ENCODE results near the gene PRR30. TPM values are rescaled to one million over a fixed set of nuclear protein-coding genes. Genes with fewer than 3 reads are reported as not detected.
A peak's percentile ranks its signal among the peaks of the same experiment; 100 is the strongest.

PRR30 gene
- total RNA-seq, 3 donors from 2014 or later, result not detected

DNA sequence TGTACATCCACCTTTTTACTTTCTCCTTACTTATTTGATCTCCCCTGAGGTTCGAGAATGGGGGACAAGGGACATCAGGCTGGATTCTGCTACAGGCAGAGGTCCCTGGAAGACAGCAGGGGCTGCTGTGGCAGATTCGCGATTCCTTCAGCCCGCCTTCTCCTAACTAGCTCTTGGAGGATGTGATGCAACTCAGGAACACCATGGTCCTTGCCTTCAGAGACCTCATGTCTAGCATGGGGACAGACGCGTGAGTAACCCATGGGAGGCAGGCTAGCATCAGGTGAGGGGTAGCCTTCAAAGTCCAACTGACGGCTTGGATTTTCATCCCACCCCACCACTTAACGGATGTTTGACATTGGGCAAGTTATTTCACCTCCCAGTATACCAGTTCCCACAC lies 8.7 kb upstream of the PRR30 start:
- H3K4me1 Mint-ChIP-seq (ENCODE audit: low read depth), result no peaks in the 10 kb centered on the region
- no peak for DNase-seq
- ATAC-seq, result no peak
- H3K36me3 Mint-ChIP-seq (ENCODE audit: insufficient read depth), result no peaks in the 10 kb centered on the region
- H3K27me3 Mint-ChIP-seq (ENCODE audit: low read depth), result peaks cover 13% of the 10 kb centered on the region
- no peak overlapping the region for H3K4me3 Mint-ChIP-seq
- H3K9me3 Mint-ChIP-seq, result no peaks in the 10 kb centered on the region

DNA sequence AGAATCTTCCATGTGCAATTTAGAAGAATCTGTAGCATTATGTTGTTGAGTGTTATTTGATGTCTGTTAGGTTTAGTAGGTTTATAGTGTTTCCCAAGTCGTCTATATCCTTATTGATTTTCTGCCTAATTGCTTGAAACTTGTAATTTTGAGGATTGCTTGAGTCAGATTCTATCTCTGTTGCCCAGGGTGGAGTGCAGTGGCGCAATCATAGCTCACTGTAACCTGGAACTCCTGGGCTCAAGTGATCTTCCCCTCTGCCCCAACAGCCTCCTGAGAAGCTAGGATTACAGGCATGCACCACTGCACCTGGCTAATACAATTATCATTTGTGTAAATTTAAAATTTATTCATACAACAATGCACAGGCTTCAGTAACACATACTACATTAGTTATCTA lies 6.5 kb upstream of the PRR30 start:
- no peak for ATAC-seq
- no peaks in the 10 kb centered on the region for H3K36me3 Mint-ChIP-seq (ENCODE audit: insufficient read depth)
- H3K4me3 Mint-ChIP-seq, result no peak overlapping the region
- H3K9me3 Mint-ChIP-seq, result no peaks in the 10 kb centered on the region
- peaks cover 13% of the 10 kb centered on the region for H3K27me3 Mint-ChIP-seq (ENCODE audit: low read depth)
- DNase-seq, result no peak
- no peaks in the 10 kb centered on the region for H3K4me1 Mint-ChIP-seq (ENCODE audit: low read depth)

- Mint-ChIP-seq H3K4me1 (ENCODE audit: low read depth) (no peaks in the 10 kb centered on the region), H3K27me3 (ENCODE audit: low read depth) (peaks cover 9% of the 10 kb centered on the region), H3K36me3 (ENCODE audit: insufficient read depth) (no peaks in the 10 kb centered on the region), H3K4me3 (no peak overlapping the region), H3K9me3 (no peaks in the 10 kb centered on the region)
- DNase-seq, result no peak
- no peak for ATAC-seq
These were observed 4.1 kb upstream of the PRR30 start for GRCh38 chr2:27143285-27143684.

- no peaks in the 10 kb centered on the region for H3K9me3 Mint-ChIP-seq
- H3K4me3 Mint-ChIP-seq, result no peak overlapping the region
- peaks cover 11% of the 10 kb centered on the region for H3K4me1 Mint-ChIP-seq (ENCODE audit: low read depth)
- no peaks in the 10 kb centered on the region for H3K27me3 Mint-ChIP-seq (ENCODE audit: low read depth)
- DNase-seq (no peak), ATAC-seq (no peak)
- H3K36me3 Mint-ChIP-seq (ENCODE audit: insufficient read depth), result no peaks in the 10 kb centered on the region
These were observed 1.1 kb downstream of the PRR30 start for GRCh38 chr2:27138111-27138510.

DNA sequence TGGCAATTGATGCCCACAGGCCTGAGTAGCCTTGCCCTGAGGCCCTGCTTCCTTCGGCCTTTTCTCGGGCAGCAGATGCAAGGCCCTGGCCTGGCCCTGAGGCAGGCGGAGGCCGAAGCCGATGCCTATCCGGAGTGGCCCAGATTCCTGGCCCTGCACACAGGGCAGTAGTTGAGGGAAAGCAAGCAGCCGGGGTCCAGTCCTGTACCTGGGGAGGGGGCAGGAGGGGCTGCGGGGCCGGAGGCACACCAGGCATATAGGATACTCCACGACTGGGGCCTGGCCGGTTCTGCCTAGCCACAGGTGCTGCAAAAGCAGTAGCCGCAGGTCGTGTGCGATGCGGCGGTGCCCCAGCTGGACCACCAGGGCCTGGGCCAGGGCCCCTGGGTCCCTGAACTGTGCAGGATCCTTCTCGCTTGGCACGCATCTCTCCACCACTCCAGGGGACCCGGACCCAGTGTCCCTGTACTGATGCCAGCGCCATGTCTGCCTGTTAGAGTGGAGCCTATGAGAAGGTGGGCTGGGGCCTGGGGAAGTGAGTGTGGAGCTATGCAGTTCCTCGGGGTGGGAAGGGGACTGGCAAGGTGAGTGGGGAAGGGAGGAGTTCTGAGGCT lies 1.8 kb downstream of the PRR30 start:
- DNase-seq, result no peak
- no peak overlapping the region for H3K4me3 Mint-ChIP-seq
- no peak for ATAC-seq
- H3K36me3 Mint-ChIP-seq (ENCODE audit: insufficient read depth), result no peaks in the 10 kb centered on the region
- H3K27me3 Mint-ChIP-seq (ENCODE audit: low read depth), result no peaks in the 10 kb centered on the region
- H3K4me1 Mint-ChIP-seq (ENCODE audit: low read depth), result peaks cover 18% of the 10 kb centered on the region
- H3K9me3 Mint-ChIP-seq, result no peaks in the 10 kb centered on the region

GRCh38 chr2:27136751-27137150 lies 2.5 kb downstream of the PRR30 start:
- no peak for DNase-seq
- Mint-ChIP-seq H3K4me3 (no peak overlapping the region), H3K36me3 (ENCODE audit: insufficient read depth) (peaks cover under 1% of the 10 kb centered on the region), H3K27me3 (ENCODE audit: low read depth) (no peaks in the 10 kb centered on the region), H3K4me1 (ENCODE audit: low read depth) (peaks cover 18% of the 10 kb centered on the region), H3K9me3 (no peaks in the 10 kb centered on the region)
- no peak for ATAC-seq

GRCh38 chr2:27135478-27135955 lies 3.7 kb downstream of the PRR30 start:
- H3K27me3 Mint-ChIP-seq (ENCODE audit: low read depth), result no peaks in the 10 kb centered on the region
- DNase-seq, result no peak
- peaks cover 21% of the 10 kb centered on the region for H3K4me1 Mint-ChIP-seq (ENCODE audit: low read depth)
- H3K9me3 Mint-ChIP-seq, result no peaks in the 10 kb centered on the region
- H3K4me3 Mint-ChIP-seq, result peak overlapping the region; percentile 91
- peaks cover 9% of the 10 kb centered on the region for H3K36me3 Mint-ChIP-seq (ENCODE audit: insufficient read depth)
- ATAC-seq, result no peak

DNA sequence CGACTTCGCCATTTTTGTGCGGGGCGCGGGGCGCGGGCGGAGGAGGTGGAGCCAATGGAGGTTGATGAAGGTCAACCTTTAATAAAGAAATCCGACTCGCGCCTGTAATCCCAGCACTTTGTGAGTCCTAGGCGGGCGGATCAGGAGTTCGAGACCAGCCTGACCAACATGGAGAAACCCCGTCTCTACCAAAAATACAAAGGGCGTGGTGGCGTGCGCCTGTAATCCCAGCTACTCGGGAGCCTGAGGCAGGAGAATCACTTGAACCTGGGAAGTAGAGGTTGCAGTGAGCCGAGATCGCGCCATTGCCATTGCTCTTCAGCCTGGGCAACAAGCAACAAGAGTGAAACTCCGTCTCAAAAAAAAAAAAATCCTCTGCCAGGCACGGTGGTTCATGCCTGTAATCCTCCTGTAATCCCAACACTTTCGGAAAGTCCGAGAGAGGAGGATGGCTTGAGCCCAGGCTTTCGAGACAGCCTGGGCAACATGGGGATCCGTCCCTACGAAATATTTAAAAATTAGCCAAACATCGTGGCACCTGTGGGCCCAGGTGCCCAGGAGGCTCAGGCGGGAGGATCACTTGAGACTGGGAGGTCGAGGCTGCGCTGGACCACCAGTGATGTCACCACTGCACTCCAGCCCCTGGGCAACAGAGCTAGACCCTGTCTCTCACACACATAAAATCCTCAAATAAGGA lies 4.3 kb downstream of the PRR30 start:
- H3K4me1 Mint-ChIP-seq (ENCODE audit: low read depth), result peaks cover 21% of the 10 kb centered on the region
- DNase-seq (no peak), ATAC-seq (no peak)
- H3K9me3 Mint-ChIP-seq, result no peaks in the 10 kb centered on the region
- H3K27me3 Mint-ChIP-seq (ENCODE audit: low read depth), result no peaks in the 10 kb centered on the region
- H3K36me3 Mint-ChIP-seq (ENCODE audit: insufficient read depth), result peaks cover 12% of the 10 kb centered on the region
- H3K4me3 Mint-ChIP-seq, result peak overlapping the region; percentile 91

GRCh38 chr2:27133905-27134780 lies 5.1 kb downstream of the PRR30 start, which contains the start of gene PREB:
PREB (minus strand) TSS chr2:27134636; CDS start chr2:27134421, 215 bp downstream.
- ATAC-seq, result peak; percentile 92 to 95
- Mint-ChIP-seq H3K4me3 (peak within 1 kb of the TSS; percentile 91), H3K36me3 (ENCODE audit: insufficient read depth) (peaks cover 15% of the 10 kb centered on the region), H3K9me3 (no peaks in the 10 kb centered on the region), H3K4me1 (ENCODE audit: low read depth) (peaks cover 21% of the 10 kb centered on the region), H3K27me3 (ENCODE audit: low read depth) (no peaks in the 10 kb centered on the region)
- DNase-seq, result peak; percentile 99

GRCh38 chr2:27133195-27133875 lies 5.9 kb downstream of the PRR30 start:
- DNase-seq (no peak), ATAC-seq (peak; percentile 20 to 32)
- Mint-ChIP-seq H3K4me3 (peak overlapping the region; percentile 91), H3K9me3 (no peaks in the 10 kb centered on the region), H3K36me3 (ENCODE audit: insufficient read depth) (peaks cover 15% of the 10 kb centered on the region), H3K4me1 (ENCODE audit: low read depth) (peaks cover 21% of the 10 kb centered on the region), H3K27me3 (ENCODE audit: low read depth) (no peaks in the 10 kb centered on the region)

GRCh38 chr2:27131429-27131828 lies 7.8 kb downstream of the PRR30 start:
- no peaks in the 10 kb centered on the region for H3K9me3 Mint-ChIP-seq
- peaks cover 15% of the 10 kb centered on the region for H3K36me3 Mint-ChIP-seq (ENCODE audit: insufficient read depth)
- DNase-seq (no peak), ATAC-seq (no peak)
- H3K4me1 Mint-ChIP-seq (ENCODE audit: low read depth), result peaks cover 21% of the 10 kb centered on the region
- H3K27me3 Mint-ChIP-seq (ENCODE audit: low read depth), result no peaks in the 10 kb centered on the region
- H3K4me3 Mint-ChIP-seq, result peak overlapping the region; percentile 42

- DNase-seq (no peak), ATAC-seq (no peak)
- Mint-ChIP-seq H3K4me3 (no peak overlapping the region), H3K36me3 (ENCODE audit: insufficient read depth) (peaks cover 15% of the 10 kb centered on the region), H3K9me3 (no peaks in the 10 kb centered on the region), H3K27me3 (ENCODE audit: low read depth) (no peaks in the 10 kb centered on the region), H3K4me1 (ENCODE audit: low read depth) (peaks cover 21% of the 10 kb centered on the region)
These were observed 8.8 kb downstream of the PRR30 start for GRCh38 chr2:27130396-27130795.

GRCh38 chr2:27128668-27129571 lies 10.3 kb downstream of the PRR30 start:
- H3K4me3 Mint-ChIP-seq, result no peak overlapping the region
- no peak for DNase-seq
- H3K4me1 Mint-ChIP-seq (ENCODE audit: low read depth), result peaks cover 20% of the 10 kb centered on the region
- H3K9me3 Mint-ChIP-seq, result no peaks in the 10 kb centered on the region
- H3K27me3 Mint-ChIP-seq (ENCODE audit: low read depth), result no peaks in the 10 kb centered on the region
- peaks cover 15% of the 10 kb centered on the region for H3K36me3 Mint-ChIP-seq (ENCODE audit: insufficient read depth)
- no peak for ATAC-seq

All from activated T-cell treated with anti-CD3 and anti-CD28 coated beads, Interleukin-2, amount 50 U/mL, for 4 hours (primary cell).